Measurements from ENCODE around the gene MTHFS.

GRCh38 chr15:79901958-79902357, 5.1 kb upstream of the MTHFS start:
- no peak for TF ChIP-seq POLR2AphosphoS5 (IDR thresholded peaks at IDR 0.05)
- no peak for TF ChIP-seq POLR2A (IDR thresholded peaks at IDR 0.05)
- TF ChIP-seq EP300 (IDR thresholded peaks at IDR 0.05) = no peak
- TF ChIP-seq CTCF (IDR thresholded peaks at IDR 0.05) = no peak
